K562 (cell line): ENCODE results near the gene TFF1. TPM values are rescaled to one million over a fixed set of nuclear protein-coding genes. Genes with fewer than 3 reads are reported as not detected.

Experiments used
- ATAC-seq: fragments of 200-7000 bp; cut with Tn5 transposase; 3 replicates; pipeline ENCODE4 v1.9.1; 2020; ENCODE audit warnings: moderate library complexity
- BruUV-seq: library from RNA; stranded (reverse); fragments of 400-500 nt; replicated peaks from 2 replicates; lab custom pipeline; 2021; lab: Mats Ljungman, UMichigan
- CTCF ChIA-PET: fragments of 300-600 bp; formaldehyde crosslinking; extraction: SDS; loops from one replicate; lab custom pipeline; 2021; ENCODE audit warnings: low intra/inter-chr PET ratio; lab: Yijun Ruan, JAX
- POLR2A ChIA-PET: fragments of 300-600, 350-650 bp; sonication (Branson Sonifier 250); formaldehyde crosslinking; extraction: SDS; loops from one replicate; lab custom pipeline; 2021; ENCODE audit warnings: antibody characterized with exemption, inconsistent platforms; lab: Yijun Ruan, JAX
- DNase-seq, 4 experiments: peaks; one replicate each; pipeline versions ENCODE4 v3.0.0 to v3.0.0-alpha.2; 2011 to 2018; ENCODE audit warnings: low spot score in 3 of 4, mixed read lengths in 3 of 4; ENCODE audit errors: extremely low read depth in 1 of 4
- FAIRE-seq: peaks from 2 replicates; lab custom pipeline; 2011; peaks lifted over from hg19 to GRCh38; lab: Jason Lieb, UNC
- H2AFZ ChIP-seq: 2 replicates; pipeline ENCODE4 v1.6.0; 2011; ENCODE audit warnings: low read depth, low read length, control low read depth, inconsistent platforms
- H3K27ac ChIP-seq: fragments of 200-600 bp; 3 replicates; pipeline ENCODE4 v1.8.0; 2011; ENCODE audit warnings: low read depth, mild to moderate bottlenecking, control low read depth, inconsistent platforms, low read length, moderate library complexity, mixed read lengths; ENCODE audit errors: extremely low read depth
- H3K27me3 ChIP-seq, 2 experiments: fragments of 300-600 bp in 1 of 2; 2 replicates in 1 of 2; 3 replicates in 1 of 2; pipeline versions ENCODE4 v1.6.0 to v1.8.0; 2011; ENCODE audit warnings: inconsistent platforms in 2 of 2, low read length in 2 of 2, mild to moderate bottlenecking in 1 of 2, mixed read lengths in 1 of 2, moderate library complexity in 1 of 2; ENCODE audit not compliant: control insufficient read depth in 2 of 2, insufficient read depth in 2 of 2
- H3K36me3 ChIP-seq: fragments of 300-600 bp; 3 replicates; pipeline ENCODE4 v1.8.0; 2011; ENCODE audit warnings: mild to moderate bottlenecking, low read length, inconsistent platforms; ENCODE audit not compliant: control insufficient read depth, insufficient read depth
- H3K4me1 ChIP-seq, 2 experiments: fragments of 200-600 bp in 1 of 2; replicated peaks in 1 of 2; 2 replicates in 1 of 2; 3 replicates in 1 of 2; pipeline versions ENCODE4 v1.5.1 to v1.8.0; 2011; ENCODE audit warnings: inconsistent platforms in 2 of 2, low read length in 2 of 2, mild to moderate bottlenecking in 1 of 2, mixed read lengths in 1 of 2, moderate library complexity in 1 of 2; ENCODE audit not compliant: control insufficient read depth in 2 of 2, insufficient read depth in 2 of 2
- H3K4me2 ChIP-seq: 2 replicates; pipeline ENCODE4 v1.6.1; 2011; ENCODE audit warnings: low read length, control low read depth, inconsistent platforms, mixed read lengths; ENCODE audit not compliant: insufficient read depth
- H3K4me3 ChIP-seq: fragments of 200-600 bp; sonication (generic), shearing (Covaris generic); 2 replicates; pipeline ENCODE4 v1.5.1; 2016; ENCODE audit warnings: control low read depth, inconsistent platforms
- H3K79me2 ChIP-seq: fragments of 200-600 bp; 3 replicates; pipeline ENCODE4 v1.8.0; 2011; ENCODE audit warnings: low read length, inconsistent platforms; ENCODE audit not compliant: control insufficient read depth, insufficient read depth
- H3K9ac ChIP-seq, 2 experiments: 2 replicates each; pipeline versions ENCODE4 v1.6.0 to v1.6.1; 2011; ENCODE audit warnings: low read depth in 2 of 2, low read length in 2 of 2, control low read depth in 1 of 2, inconsistent platforms in 1 of 2, mild to moderate bottlenecking in 1 of 2, mixed read lengths in 1 of 2; ENCODE audit not compliant: insufficient read depth in 1 of 2
- H3K9me1 ChIP-seq: one replicate; pipeline ENCODE4 v1.6.0; 2011; ENCODE audit warnings: inconsistent platforms, mild to moderate bottlenecking, low read length, moderate library complexity; ENCODE audit not compliant: control insufficient read depth, insufficient read depth
- H3K9me3 ChIP-seq: replicated peaks from 2 replicates; pipeline ENCODE4 v1.5.1; 2011; ENCODE audit warnings: low read depth, low read length, inconsistent platforms; ENCODE audit not compliant: control insufficient read depth, insufficient read depth
- H4K20me1 ChIP-seq: replicated peaks from 2 replicates; pipeline ENCODE4 v1.6.1; 2011; ENCODE audit warnings: low read length, inconsistent platforms, mixed read lengths; ENCODE audit not compliant: control insufficient read depth, insufficient read depth
- ETV1 ChIP-seq: fragments of 450-650 bp; conservative IDR thresholded peaks from 2 replicates; pipeline ENCODE4 v1.6.1; 2016; ENCODE audit warnings: missing genetic modification characterization, control low read depth, low read depth, missing compliant biosample characterization
- HINFP ChIP-seq: fragments of 450-650 bp; conservative IDR thresholded peaks from 2 replicates; pipeline ENCODE4 v1.6.1; 2016; ENCODE audit warnings: missing genetic modification characterization, low read depth, mild to moderate bottlenecking, control low read depth, missing compliant biosample characterization
- MAFG ChIP-seq: fragments of 450-650 bp; conservative IDR thresholded peaks from 2 replicates; pipeline ENCODE4 v1.6.1; 2016; ENCODE audit warnings: missing genetic modification characterization, missing compliant biosample characterization
- TAF15 ChIP-seq: fragments of 200-400 bp; formaldehyde crosslinking; IDR thresholded peaks from 2 replicates; pipeline ENCODE4 v1.6.1; 2017; ENCODE audit warnings: mild to moderate bottlenecking, low read depth, low read length, moderate library complexity
- TGIF2 ChIP-seq: sonication (generic); formaldehyde crosslinking; IDR thresholded peaks from 2 replicates; pipeline ENCODE4 v1.8.1; 2022; ENCODE audit warnings: mild to moderate bottlenecking, missing genetic modification reagents, moderate library complexity
- WGBS: fragments of 100-300 bp; shearing (Covaris generic); methylation state at CpG from one replicate; pipeline ENCODE4 v1.1.6; 2016; ENCODE audit warnings: low coverage, mixed read lengths; ENCODE audit not compliant: insufficient coverage; ENCODE audit errors: missing lambda C conversion rate; 5-methylcytosine and 5-hydroxymethylcytosine counted together
- in situ Hi-C: fragments of 300-500 bp; cut with MboI; formaldehyde crosslinking; loops from 4 replicates; pipeline ENCODE4 v1.15.0; 2018; ENCODE audit warnings: inconsistent platforms, mixed read lengths
- intact Hi-C: fragments of 100-400 bp; cut with micrococcal nuclease; formaldehyde crosslinking; loops from 2 replicates; pipeline ENCODE4 v1.14.2; 2022
- polyA plus RNA-seq, 8 experiments: library from polyadenylated mRNA; depleted of rRNA in 4 of 8; stranded (reverse) in 5 of 8; unstranded in 3 of 8; fragments of >200 nt; fragmentation: Nextera tagmentation in 2 of 8; fragmentation: Illumina TruSeq in 1 of 8; extraction: Ambion mirVana in 2 of 8; extraction: Trizol in 1 of 8; gene quantifications; 2 replicates each; pipeline versions ENCODE4 v1.2.1 to v1.2.3, GENCODE V29; 2011 to 2014; ENCODE audit warnings: inconsistent platforms in 1 of 8, missing spikeins in 1 of 8
- total RNA-seq, 7 experiments: library from RNA; depleted of rRNA in 6 of 7; stranded (reverse); fragments of >200 nt in 6 of 7; fragmentation: Illumina TruSeq in 2 of 7; extraction: Trizol in 2 of 7; gene quantifications; 2 replicates each; pipeline versions ENCODE4 v1.2.1 to v1.2.3, GENCODE V29; 2011 to 2021; ENCODE audit warnings: low replicate concordance in 1 of 7
- TF ChIP-seq, protein P1 (sequence below): sonication (generic); formaldehyde crosslinking; IDR thresholded peaks from 2 replicates; pipeline ENCODE4 v1.8.1; 2023; ENCODE audit warnings: mild to moderate bottlenecking, missing genetic modification reagents
- TF ChIP-seq, protein P2 (sequence below): fragments of 250-450 bp; sonication (Bioruptor Pico); IDR thresholded peaks from 2 replicates; pipeline ENCODE4 v1.4.0; 2020; ENCODE audit warnings: mild to moderate bottlenecking, moderate library complexity

TFF1 gene
- total and polyA plus RNA-seq, 9 of the 15 experiments (the other 6 are each of a cell fraction or from before 2014, with no cell fraction given): 0.31 TPM; not detected in 8

DNA sequence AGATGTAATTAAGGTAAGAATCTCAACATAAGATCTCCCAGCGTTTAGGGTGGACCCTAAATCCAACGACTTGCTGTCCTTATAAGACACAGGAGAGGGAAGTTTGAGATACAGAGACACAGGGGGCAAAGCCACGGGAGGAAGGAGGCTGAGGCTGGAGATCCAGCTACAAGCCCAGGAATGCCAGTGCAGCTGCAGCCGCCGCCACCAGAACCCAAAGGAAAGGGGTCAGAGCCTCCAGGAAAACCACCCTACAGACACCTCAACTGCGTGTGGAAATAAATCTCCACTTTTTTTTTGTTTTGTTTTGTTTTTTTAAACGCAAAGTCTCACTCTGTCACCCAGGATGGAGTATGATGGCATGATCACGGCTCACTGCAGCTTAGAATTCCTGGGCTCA lies 12.1 kb upstream of the TFF1 start:
- WGBS: 11% methylated on average over 8 of the region's 8 CpGs

More for the DNA sequence above, 12.1 kb upstream of the TFF1 start:
- Histone ChIP-seq H3K36me3 (no peaks in the 10 kb centered on the region), H4K20me1 (peaks cover 7% of the 10 kb centered on the region; the same call in 1 of the 2 replicates), H3K9me1 (no peaks in the 10 kb centered on the region), H3K4me1 (peaks cover 0 to 14% of the 10 kb centered on the region in 2 experiments; a peak in 3 of 5 replicates), H2AFZ (no peak overlapping the region), H3K4me3 (no peak overlapping the region), H3K9me3 (no peaks in the 10 kb centered on the region), H3K4me2 (no peak overlapping the region), H3K27me3 (peaks cover 13 to 63% of the 10 kb centered on the region in 2 experiments), H3K79me2 (no peaks in the 10 kb centered on the region), H3K9ac (0 out of 4 replicates have a peak overlapping the region, but pooled peaks of 1 of the 2 experiments have one; percentile 7), H3K27ac (no peak overlapping the region)
- no peak for DNase-seq
- FAIRE-seq: no peak
- TF ChIP-seq TGIF2 (CRISPR knock-in tag): no peak
- TF ChIP-seq TAF15: no peak
- TF ChIP-seq, protein P1, sequence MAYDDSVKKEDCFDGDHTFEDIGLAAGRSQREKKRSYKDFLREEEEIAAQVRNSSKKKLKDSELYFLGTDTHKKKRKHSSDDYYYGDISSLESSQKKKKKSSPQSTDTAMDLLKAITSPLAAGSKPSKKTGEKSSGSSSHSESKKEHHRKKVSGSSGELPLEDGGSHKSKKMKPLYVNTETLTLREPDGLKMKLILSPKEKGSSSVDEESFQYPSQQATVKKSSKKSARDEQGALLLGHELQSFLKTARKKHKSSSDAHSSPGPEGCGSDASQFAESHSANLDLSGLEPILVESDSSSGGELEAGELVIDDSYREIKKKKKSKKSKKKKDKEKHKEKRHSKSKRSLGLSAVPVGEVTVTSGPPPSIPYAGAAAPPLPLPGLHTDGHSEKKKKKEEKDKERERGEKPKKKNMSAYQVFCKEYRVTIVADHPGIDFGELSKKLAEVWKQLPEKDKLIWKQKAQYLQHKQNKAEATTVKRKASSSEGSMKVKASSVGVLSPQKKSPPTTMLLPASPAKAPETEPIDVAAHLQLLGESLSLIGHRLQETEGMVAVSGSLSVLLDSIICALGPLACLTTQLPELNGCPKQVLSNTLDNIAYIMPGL: no peak
- TF ChIP-seq, protein P2, sequence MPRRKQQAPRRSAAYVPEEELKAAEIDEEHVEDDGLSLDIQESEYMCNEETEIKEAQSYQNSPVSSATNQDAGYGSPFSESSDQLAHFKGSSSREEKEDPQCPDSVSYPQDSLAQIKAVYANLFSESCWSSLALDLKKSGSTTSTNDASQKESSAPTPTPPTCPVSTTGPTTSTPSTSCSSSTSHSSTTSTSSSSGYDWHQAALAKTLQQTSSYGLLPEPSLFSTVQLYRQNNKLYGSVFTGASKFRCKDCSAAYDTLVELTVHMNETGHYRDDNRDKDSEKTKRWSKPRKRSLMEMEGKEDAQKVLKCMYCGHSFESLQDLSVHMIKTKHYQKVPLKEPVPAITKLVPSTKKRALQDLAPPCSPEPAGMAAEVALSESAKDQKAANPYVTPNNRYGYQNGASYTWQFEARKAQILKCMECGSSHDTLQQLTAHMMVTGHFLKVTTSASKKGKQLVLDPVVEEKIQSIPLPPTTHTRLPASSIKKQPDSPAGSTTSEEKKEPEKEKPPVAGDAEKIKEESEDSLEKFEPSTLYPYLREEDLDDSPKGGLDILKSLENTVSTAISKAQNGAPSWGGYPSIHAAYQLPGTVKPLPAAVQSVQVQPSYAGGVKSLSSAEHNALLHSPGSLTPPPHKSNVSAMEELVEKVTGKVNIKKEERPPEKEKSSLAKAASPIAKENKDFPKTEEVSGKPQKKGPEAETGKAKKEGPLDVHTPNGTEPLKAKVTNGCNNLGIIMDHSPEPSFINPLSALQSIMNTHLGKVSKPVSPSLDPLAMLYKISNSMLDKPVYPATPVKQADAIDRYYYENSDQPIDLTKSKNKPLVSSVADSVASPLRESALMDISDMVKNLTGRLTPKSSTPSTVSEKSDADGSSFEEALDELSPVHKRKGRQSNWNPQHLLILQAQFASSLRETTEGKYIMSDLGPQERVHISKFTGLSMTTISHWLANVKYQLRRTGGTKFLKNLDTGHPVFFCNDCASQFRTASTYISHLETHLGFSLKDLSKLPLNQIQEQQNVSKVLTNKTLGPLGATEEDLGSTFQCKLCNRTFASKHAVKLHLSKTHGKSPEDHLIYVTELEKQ (CRISPR knock-in tag): no peak
- TF ChIP-seq HINFP (tag): no peak
- TF ChIP-seq ETV1: no peak
- TF ChIP-seq MAFG (tag): no peak
- BruUV-seq: no TSS peak
- ChIA-PET CTCF (no interaction called here), POLR2A (interaction anchor here (0.7 to 2.7 kb wide), 3 partner anchors 9 to 245 kb away, joined by 3 to 9 read pairs (median 5); partner anchors contain the start of gene UBASH3A)
- intact Hi-C loops: no loop called here
- ATAC-seq: no peak
- in situ Hi-C loops: loop anchor here (5.0 kb wide), 1 partner anchor 69 kb away; no protein-coding TSS in a partner anchor
